ENCODE results near the gene PTPRF. TPM values are rescaled to one million over a fixed set of nuclear protein-coding genes. Genes with fewer than 3 reads are reported as not detected.

PTPRF gene
- total and polyA plus RNA-seq, 9 donors: 24.4 to 165 (median 76.8) TPM

GRCh38 chr1:43573066-43573800, 42.5 kb downstream of the PTPRF start:
- H3K27ac ChIP-seq: no peak overlapping the region
- peaks cover 4% of the 10 kb centered on the region for H3K4me1 ChIP-seq (ENCODE audit: insufficient read depth)
- no peak for TF ChIP-seq EP300 (IDR thresholded peaks at IDR 0.05)
- TF ChIP-seq, protein P1, sequence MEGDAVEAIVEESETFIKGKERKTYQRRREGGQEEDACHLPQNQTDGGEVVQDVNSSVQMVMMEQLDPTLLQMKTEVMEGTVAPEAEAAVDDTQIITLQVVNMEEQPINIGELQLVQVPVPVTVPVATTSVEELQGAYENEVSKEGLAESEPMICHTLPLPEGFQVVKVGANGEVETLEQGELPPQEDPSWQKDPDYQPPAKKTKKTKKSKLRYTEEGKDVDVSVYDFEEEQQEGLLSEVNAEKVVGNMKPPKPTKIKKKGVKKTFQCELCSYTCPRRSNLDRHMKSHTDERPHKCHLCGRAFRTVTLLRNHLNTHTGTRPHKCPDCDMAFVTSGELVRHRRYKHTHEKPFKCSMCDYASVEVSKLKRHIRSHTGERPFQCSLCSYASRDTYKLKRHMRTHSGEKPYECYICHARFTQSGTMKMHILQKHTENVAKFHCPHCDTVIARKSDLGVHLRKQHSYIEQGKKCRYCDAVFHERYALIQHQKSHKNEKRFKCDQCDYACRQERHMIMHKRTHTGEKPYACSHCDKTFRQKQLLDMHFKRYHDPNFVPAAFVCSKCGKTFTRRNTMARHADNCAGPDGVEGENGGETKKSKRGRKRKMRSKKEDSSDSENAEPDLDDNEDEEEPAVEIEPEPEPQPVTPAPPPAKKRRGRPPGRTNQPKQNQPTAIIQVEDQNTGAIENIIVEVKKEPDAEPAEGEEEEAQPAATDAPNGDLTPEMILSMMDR (IDR thresholded peaks at IDR 0.05): no peak
- TF ChIP-seq POLR2A (IDR thresholded peaks at IDR 0.05): no peak
- intact Hi-C loops (cut with DNase I): loop anchor here in 1 of 4 donors (5.0 kb wide), 1 partner anchor 41 kb away; the partner anchor contains the start of gene PTPRF
- 87 to 94% (median 92%) methylated on average over 11 of the region's 11 CpGs for WGBS, 3 donors
- no peaks in the 10 kb centered on the region for H3K36me3 ChIP-seq
- no peaks in the 10 kb centered on the region for H3K9me3 ChIP-seq
- no peak overlapping the region for H3K4me3 ChIP-seq
- no peak for DNase-seq
- H3K27me3 ChIP-seq: no peaks in the 10 kb centered on the region

DNA sequence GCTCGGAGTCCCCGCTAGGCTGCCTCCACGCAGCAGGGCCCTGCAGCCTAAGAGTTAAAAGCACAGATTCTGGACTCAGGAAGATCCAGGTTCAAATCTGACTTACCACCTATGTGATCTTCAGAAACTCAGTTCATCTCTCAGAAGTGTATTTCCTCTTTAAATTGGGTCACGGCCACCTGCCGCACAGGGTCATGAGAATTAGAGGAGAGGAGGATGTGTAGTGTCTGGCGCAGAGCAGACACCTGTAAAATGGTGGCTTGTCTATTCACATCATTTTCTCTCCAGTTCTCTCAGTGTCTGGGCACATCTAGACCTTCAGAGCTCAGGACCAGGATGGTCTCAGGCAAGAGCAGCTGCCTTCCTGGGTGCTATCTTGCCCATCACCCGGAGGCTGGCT, 45.8 kb downstream of the PTPRF start:
- no peak for DNase-seq
- 92 to 96% (median 94%) methylated on average over 7 of the region's 7 CpGs for WGBS, 3 donors
- no peaks in the 10 kb centered on the region for H3K36me3 ChIP-seq
- no peaks in the 10 kb centered on the region for H3K27me3 ChIP-seq
- H3K4me1 ChIP-seq (ENCODE audit: insufficient read depth): no peaks in the 10 kb centered on the region
- no peaks in the 10 kb centered on the region for H3K9me3 ChIP-seq
- intact Hi-C loops (cut with DNase I): no loop called here
- TF ChIP-seq EP300 (IDR thresholded peaks at IDR 0.05) (no peak), POLR2A (IDR thresholded peaks at IDR 0.05) (no peak)
- TF ChIP-seq, protein P1 (IDR thresholded peaks at IDR 0.05): no peak
- no peak overlapping the region for H3K27ac ChIP-seq
- H3K4me3 ChIP-seq: no peak overlapping the region

DNA sequence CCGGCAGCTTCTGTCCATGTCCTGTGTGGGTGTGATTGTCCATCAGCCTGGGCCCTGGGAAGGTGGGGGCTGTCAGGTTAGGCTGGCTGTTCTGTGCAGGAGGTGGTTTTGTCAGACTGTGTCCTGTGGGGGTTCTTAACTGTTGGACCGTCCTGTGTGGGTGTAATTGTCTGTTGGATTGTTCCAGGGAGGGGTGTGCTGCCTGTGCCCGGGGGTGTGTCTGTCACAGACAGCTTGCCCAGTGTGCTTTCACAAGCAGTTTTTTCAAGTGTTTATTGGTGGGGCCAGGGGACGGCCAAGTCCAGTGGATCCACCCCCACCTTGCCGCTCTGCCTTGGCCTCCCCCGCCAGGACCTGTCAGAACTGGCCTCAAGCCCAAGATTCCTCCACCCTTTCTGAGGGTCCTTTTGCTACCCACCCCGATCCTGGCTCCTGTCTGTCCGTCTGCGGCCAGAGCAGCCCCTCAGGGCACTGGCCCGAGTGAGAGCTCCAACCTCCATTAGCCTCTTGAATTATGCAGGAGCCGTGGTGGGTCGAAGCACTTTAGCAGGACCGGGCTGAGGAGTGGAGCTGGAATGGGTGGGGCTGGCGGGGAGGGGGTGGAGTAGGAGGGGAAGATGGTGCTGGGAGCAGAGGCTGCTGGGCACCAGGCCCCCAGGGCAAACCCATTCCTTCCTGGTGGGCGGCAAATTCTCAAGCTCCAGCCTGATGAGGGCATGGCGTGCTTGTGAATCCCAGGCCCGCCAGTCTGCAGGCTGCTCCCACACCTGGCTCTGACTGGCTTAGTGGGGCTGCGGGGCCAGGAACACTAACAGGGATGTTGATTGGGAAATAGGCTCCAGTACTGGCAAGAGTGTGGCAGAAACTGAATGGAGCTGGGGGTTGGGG, 47.2 kb downstream of the PTPRF start:
- no peak for DNase-seq
- TF ChIP-seq POLR2A (IDR thresholded peaks at IDR 0.05): no peak
- TF ChIP-seq, protein P1 (IDR thresholded peaks at IDR 0.05): no peak
- no peak for TF ChIP-seq EP300 (IDR thresholded peaks at IDR 0.05)
- H3K9me3 ChIP-seq: no peaks in the 10 kb centered on the region
- H3K36me3 ChIP-seq: no peaks in the 10 kb centered on the region
- H3K4me1 ChIP-seq (ENCODE audit: insufficient read depth): no peaks in the 10 kb centered on the region
- no peak overlapping the region for H3K4me3 ChIP-seq
- WGBS, 3 donors: 89% methylated on average over 18 of the region's 18 CpGs
- intact Hi-C loops (cut with DNase I): no loop called here
- no peaks in the 10 kb centered on the region for H3K27me3 ChIP-seq
- no peak overlapping the region for H3K27ac ChIP-seq

GRCh38 chr1:43580039-43580438, 49.4 kb downstream of the PTPRF start:
- Histone ChIP-seq H3K4me3 (no peak overlapping the region), H3K36me3 (no peaks in the 10 kb centered on the region), H3K27me3 (no peaks in the 10 kb centered on the region), H3K4me1 (ENCODE audit: insufficient read depth) (no peaks in the 10 kb centered on the region), H3K27ac (no peak overlapping the region), H3K9me3 (no peaks in the 10 kb centered on the region)
- no peak for TF ChIP-seq EP300 (IDR thresholded peaks at IDR 0.05)
- TF ChIP-seq POLR2A (IDR thresholded peaks at IDR 0.05): no peak
- TF ChIP-seq, protein P1 (IDR thresholded peaks at IDR 0.05): no peak
- 94 to 97% (median 95%) methylated on average over 9 of the region's 9 CpGs for WGBS, 3 donors
- intact Hi-C loops (cut with DNase I): loop anchor here in 1 of 4 donors (5.0 kb wide), 1 partner anchor 133 kb away; no protein-coding TSS in a partner anchor
- DNase-seq: no peak

Data from ovary (tissue), 9 donors.